M059J (cell line): Measurements from ENCODE around the gene ASAP2. TPM values are rescaled to one million over a fixed set of nuclear protein-coding genes. Genes with fewer than 3 reads are reported as not detected.

Experiments
- DNase-seq: peaks from one replicate; pipeline ENCODE4 v3.0.0-alpha.2; 2012; ENCODE audit warnings: low read depth
- total RNA-seq: library from RNA; depleted of rRNA; stranded (reverse); fragments of >200 nt; shearing (Covaris generic); gene quantifications from 2 replicates; pipeline ENCODE4 v1.2.3, GENCODE V29; 2014; rRNA removed

Gene ASAP2
- total RNA-seq, 1 experiment from 2014 or later = 17.2 TPM

DNA sequence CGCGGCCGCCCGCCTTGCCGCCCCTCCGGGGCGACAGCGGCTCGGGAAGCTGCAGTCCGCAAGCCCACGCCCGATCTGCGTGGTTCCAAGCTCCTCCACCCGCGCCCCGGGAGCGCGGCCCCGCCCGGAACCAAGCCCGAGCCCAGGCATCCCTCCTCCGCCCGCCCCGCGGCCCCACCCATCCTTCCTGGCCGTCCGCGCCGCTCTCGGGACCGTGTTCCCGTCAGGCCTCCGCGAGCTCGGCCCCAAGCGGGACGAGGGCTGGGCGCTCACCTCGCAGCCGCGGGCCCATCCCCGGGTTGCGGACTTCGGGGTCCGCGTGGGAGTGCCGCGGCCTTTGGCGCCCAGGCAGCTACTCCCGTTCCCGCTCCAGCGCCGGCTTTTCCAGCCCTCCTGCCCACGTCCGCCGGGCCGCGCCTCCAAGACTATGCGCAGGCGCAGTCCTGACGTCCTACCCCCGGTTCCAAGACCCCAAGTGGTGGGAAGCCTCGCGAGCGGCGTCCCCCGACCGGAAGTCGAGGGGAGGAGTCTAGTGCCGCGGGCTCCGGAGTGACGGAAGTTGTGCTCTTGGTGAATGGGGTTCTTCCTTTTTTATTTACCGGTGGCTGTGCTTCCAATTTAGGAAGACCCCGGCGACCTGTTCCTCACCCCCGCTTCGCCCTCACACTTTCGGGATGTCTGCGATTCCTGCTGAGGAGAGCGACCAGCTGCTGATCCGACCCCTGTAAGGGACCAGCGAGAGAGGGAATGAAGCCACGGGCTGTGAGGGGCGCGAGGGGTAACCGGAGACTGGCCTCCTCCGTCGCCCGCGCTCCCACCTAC lies 216.7 kb downstream of the ASAP2 start, which contains the start of the genes CPSF3 and ITGB1BP1:
TSS of gene CPSF3 (plus strand) at position 555 of the 822 bp plus-strand sequence. CDS start at position 675, 120 bp downstream.
TSS of gene ITGB1BP1 (minus strand) at position 429 of the 822 bp plus-strand sequence. CDS start 4,831 bp downstream, outside the sequence.
- DNase-seq = peak; percentile 95

DNA sequence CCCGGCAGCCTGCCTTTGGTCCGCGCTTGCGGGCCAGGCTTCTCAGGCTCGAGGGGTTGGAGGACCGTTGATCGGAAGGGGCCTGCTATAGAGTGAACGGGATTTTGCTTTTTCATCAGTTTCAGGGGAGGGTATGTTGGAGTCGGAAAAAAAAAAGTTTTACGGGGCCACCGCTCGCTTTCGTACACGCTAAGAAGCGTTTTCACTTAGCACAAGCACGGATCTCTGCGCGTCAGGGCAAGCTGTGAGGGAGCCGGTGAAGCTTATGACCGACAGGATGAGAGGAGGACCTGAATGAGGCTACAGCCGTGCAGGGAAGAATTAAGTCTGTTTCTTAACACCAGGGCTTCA lies 217.3 kb downstream of the ASAP2 start:
- peak; percentile 25 for DNase-seq

DNA sequence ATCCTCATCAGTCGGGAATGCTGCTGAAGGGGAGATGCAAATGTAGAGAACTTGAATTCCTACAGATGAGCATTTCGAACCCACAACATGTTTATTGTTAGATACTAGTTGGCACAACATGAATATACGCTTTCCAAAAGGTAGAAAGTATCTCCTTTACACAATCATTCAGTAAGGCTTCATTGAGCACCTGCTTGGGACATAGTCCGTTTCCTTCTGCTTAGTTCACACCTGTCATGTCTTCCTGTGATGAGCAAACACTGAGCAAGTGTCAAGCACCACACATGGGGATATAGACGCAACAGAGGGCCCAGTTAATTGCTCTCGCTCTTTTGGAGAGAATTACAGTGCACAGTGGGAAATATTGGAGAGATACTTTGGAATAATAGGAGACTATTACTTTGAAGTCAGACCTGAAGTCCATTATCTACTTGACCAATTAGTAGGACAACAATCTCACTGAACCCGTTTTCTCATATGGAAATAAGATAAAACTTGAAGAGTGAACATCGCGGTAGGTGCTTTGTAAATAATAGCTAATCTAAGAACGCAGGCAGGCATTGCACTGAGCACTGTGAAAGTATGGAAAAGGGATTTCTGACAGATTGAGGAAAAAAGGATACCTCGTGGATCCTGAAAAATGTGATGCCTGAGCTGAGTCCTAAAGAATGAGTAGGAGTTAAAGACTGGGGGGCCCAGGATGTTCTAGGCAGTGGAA lies 218.0 kb downstream of the ASAP2 start:
- no peak for DNase-seq

DNA sequence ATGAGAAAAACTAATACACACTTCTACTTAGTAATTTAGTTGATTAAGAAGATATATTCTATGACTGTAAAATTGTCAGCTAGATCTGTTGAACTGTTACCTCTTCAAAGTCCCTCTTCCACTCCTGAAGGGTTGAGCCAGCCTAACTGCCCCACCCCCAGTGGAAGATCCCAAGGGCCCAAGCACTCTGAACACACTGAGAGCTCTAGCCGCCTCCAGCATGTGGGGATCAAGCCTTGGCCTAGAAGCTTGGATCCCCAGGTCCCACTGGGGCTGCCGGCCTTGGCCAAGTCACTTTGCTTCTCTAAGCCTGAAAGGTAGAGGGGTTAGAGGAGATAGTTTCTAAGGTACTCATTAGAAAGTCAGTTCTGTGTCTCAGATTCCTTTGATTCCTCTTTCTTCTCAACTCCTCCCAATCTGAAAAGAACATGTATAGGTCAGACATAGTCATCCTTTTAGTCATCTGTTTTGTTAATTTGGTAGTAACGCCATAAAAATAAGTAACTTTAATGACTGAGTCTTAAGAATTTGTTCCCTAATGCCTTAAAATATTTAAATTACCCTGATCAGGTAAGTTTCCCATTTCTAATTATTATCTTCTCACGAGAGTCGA lies 222.5 kb downstream of the ASAP2 start:
- DNase-seq = no peak

DNA sequence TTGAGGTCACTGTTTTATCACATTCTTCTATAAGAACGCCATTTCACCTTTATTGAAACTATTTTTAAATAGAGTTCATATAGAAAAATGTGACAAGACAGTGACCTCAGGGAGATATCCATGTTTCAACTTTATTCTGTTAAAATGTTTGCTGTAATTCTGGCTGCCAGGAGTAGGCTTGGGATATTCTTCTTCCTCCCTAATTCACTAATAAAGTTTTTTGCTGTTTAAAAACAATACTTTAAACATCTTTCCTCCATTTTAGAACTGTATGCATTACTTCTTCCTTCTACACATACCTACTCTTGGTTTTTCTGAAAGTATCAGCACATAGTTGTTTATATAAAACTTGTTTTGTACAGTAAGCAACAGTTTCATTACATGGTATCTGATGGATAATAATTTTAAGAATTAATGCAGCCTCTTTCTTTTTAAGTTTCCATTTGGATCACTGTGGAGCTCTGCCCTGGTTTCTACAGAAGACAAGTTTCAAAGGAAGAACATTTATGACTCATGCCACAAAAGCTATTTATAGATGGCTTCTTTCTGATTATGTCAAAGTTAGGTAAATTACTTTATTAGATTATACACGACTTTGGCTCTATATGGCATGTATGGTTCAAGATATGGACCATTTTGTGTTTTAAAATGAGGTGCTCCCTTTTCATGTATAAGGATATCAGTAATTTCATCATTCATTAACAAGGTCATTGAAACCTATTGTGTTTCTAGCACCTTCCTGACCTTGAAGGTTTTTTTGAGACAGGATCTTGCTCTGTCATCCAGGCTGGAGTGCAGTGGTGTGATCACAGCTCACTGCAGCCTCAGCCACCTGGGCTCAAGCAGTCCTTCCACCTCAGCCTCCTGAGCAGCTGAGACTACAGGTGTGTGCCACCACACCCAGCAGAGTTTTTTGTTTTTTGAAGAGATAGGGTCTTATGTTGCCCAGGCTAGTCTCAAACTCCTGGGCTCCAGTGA lies 224.0 kb downstream of the ASAP2 start:
- DNase-seq = peak; percentile 31

DNA sequence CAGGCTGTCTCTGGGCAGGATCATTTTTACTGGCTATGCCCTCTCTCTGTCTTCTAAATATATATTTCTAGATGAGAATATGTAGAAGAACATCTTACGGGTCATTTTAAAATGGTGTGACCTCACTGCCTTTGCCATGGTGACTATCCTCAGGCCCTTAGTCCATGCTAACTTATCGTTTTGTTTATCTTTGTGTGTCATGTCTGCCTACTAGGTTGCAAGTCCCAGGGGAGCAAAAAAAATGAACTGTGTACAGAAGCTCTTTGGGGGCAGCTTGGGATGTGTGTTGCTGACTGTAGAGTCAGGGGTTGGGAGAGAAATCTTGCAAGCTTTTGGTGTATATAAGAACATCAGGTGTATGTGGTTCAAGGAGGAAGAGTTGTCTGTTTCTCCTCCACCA lies 227.9 kb downstream of the ASAP2 start:
- no peak for DNase-seq

DNA sequence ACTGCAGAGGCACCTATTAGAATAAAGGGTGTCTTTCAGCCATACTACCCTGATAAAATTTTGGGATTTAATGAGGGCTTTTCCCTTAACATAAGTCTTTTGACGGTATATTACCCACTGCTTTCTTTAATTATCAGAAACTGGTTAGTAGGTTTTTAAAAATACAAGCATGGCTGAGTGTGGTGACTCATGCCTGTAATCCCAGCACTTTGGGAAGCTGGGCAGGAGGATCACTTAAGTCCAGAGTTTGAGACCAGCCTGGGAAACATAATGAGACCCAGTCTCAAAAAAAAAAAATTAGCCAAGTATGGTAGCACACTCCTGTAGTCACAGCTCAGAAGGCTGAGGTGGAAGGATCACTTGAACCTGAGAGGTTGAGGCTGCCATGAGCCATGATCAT lies 232.9 kb downstream of the ASAP2 start:
- DNase-seq = no peak

DNA sequence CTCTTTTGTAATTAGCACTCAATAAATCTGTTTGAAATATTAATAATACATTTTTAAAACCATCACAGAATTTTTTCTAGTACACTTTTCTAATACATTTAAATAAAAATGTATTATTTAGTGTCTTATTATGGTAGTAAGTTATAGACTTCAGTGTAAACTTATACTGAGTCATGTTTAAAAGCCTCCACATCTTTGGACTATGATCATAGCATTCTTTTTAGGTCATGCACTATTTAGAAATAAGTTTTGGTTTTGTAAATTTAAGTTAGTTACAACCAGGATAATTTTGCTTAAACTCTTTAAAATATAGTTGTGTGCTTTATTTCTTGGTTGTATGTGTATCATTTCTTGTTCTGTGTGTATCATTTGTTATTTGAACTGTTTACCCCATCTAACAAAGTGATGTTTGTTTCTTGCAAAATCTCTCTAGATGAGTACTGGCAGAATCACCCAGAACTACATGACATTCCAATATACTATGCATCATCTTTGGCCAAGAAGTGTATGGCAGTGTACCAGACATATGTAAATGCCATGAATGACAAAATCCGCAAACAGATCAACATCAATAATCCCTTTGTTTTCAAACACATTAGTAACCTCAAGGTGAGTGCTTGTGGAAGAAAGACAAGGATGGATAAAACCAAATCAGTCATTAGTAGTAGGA lies 233.6 kb downstream of the ASAP2 start:
- DNase-seq = no peak

DNA sequence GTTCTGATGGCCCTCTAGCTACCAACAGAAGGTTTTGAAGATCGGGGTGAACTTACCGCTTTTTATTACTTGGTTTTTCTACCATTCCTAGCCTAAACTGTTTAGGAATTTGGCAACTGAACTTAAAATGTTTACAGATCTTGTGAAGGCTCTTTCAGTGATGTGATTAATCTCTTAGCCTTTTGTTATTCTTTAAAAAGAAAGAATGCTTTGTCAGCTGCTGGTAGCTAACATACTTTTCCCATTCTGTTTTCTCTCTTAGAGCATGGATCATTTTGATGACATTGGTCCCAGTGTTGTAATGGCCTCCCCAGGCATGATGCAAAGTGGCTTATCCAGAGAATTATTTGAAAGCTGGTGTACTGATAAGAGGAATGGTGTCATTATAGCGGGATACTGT lies 234.9 kb downstream of the ASAP2 start:
- no peak for DNase-seq

DNA sequence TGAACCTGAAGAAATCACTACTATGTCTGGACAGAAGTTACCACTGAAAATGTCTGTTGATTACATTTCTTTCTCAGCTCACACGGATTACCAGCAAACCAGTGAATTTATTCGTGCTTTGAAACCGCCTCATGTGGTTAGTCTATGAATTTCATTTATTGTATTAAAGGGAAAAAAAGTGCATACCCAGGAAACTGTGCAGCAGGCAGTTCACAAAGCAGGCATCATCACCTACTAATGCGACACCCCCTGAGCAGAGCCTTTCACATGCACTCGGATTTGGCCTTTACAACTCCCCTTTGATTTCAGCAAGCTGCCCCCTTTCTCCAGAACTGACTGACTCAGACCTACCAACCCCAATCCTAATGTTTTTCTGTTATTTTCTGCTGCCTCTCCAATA lies 236.9 kb downstream of the ASAP2 start:
- no peak for DNase-seq

DNA sequence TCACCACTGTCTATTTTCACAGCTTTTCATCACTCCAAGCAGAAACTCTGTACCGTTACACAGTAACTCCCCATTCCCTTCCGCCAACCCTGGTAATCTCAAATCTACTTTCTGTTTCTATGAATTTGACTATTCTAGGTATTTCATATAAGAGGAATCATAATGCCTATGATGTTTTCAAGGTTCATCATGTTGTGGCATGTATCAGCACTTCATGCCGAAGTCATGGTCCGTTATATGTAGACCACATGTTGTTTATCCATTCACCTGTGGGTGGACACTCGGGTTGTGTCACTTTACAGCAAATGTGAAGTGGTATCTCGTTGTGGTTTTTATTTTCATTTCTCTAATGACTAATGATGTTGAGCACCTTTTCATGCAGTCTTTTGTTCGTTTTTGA lies 238.5 kb downstream of the ASAP2 start:
- no peak for DNase-seq

DNA sequence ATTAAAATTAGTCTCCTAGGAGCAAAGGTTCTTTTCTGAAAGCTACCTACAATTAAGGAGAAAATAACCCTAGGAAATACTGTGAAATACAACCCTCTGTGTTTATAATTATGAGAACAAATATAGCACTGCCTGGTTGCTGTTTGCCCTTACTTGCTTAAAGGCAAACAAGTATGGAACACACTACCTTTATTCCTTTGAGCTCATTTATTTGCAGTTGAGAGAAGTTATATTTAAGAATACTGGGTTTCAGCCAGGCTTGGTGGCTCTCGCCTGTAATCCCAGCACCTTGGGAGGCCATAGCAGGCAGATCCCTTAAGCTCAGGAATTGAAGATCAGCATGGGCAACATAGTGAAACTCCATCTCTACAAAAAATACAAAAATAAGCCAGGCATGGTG lies 244.6 kb downstream of the ASAP2 start:
- DNase-seq = no peak

Other genes starting within 250 kb of the ASAP2 start
- 26.1 and 29.5 TPM in 2 replicates for gene MBOAT2, start 203.1 kb upstream of the ASAP2 start, total RNA-seq
- 34.3 and 55.3 TPM in 2 replicates for gene ITGB1BP1, start 216.7 kb downstream of the ASAP2 start, total RNA-seq
- 75.3 and 79.0 TPM in 2 replicates for gene CPSF3, start 216.8 kb downstream of the ASAP2 start, total RNA-seq